Stimulated activated CD4-positive, alpha-beta T cell treated with anti-CD3 and anti-CD28 coated beads, Interleukin-12 subunit alpha, Interleukin-12 subunit beta, amount 100 ng/mL, for 4 hours (primary cell): Measurements from ENCODE around the gene OBI1.
A peak's percentile ranks its signal among the peaks of the same experiment; 100 is the strongest.

Experiments used
- DNase-seq: peaks from one replicate; pipeline ENCODE4 v3.0.0-alpha.2; 2020

Gene OBI1

GRCh38 chr13:78601874-78602560 is 56.9 kb downstream of the OBI1 start:
- DNase-seq, result peak; percentile 8

- DNase-seq, result peak; percentile 11
These were observed 57.7 kb downstream of the OBI1 start for GRCh38 chr13:78601124-78601873.

GRCh38 chr13:78600280-78600883 is 58.6 kb downstream of the OBI1 start:
- DNase-seq, result no peak

GRCh38 chr13:78599645-78600279 is 59.2 kb downstream of the OBI1 start:
- no peak for DNase-seq

GRCh38 chr13:78598966-78599644 is 59.9 kb downstream of the OBI1 start:
- no peak for DNase-seq

GRCh38 chr13:78598116-78598781 is 60.7 kb downstream of the OBI1 start:
- DNase-seq, result no peak

GRCh38 chr13:78597602-78597932 is 61.4 kb downstream of the OBI1 start:
- DNase-seq, result no peak

- DNase-seq, result no peak
These were observed 62.0 kb downstream of the OBI1 start for GRCh38 chr13:78596736-78597601.

GRCh38 chr13:78596399-78596735 is 62.6 kb downstream of the OBI1 start:
- no peak for DNase-seq

- peak; percentile 16 for DNase-seq
These were observed 63.2 kb downstream of the OBI1 start for GRCh38 chr13:78595495-78596398.

GRCh38 chr13:78594456-78594975 is 64.4 kb downstream of the OBI1 start:
- DNase-seq, result no peak

- DNase-seq, result no peak
These were observed 65.1 kb downstream of the OBI1 start for GRCh38 chr13:78593652-78594455.

GRCh38 chr13:78593129-78593528 is 65.8 kb downstream of the OBI1 start:
- DNase-seq, result no peak

GRCh38 chr13:78592584-78592983 is 66.4 kb downstream of the OBI1 start:
- DNase-seq, result no peak

- DNase-seq, result no peak
These were observed 69.7 kb downstream of the OBI1 start for GRCh38 chr13:78589206-78589605.

- no peak for DNase-seq
These were observed 71.6 kb downstream of the OBI1 start for GRCh38 chr13:78587395-78587794.

GRCh38 chr13:78586706-78587105 is 72.2 kb downstream of the OBI1 start:
- no peak for DNase-seq

GRCh38 chr13:78576261-78576660 is 82.7 kb downstream of the OBI1 start:
- DNase-seq, result no peak

GRCh38 chr13:78572459-78572858 is 86.5 kb downstream of the OBI1 start:
- DNase-seq, result no peak
